ENCODE measurements around the gene TNS1. TPM values are rescaled to one million over a fixed set of nuclear protein-coding genes. Genes with fewer than 3 reads are reported as not detected.
A peak's percentile ranks its signal among the peaks of the same experiment; 100 is the strongest.

Gene TNS1
- total RNA-seq, 1 donor from 2014 or later: 505 TPM

GRCh38 chr2:217927601-217928323 is 75.0 kb downstream of the TNS1 start:
- H3K27ac ChIP-seq: peak overlapping the region; percentile 93
- no peaks in the 10 kb centered on the region for H3K9me3 ChIP-seq
- no peak overlapping the region for H3K4me3 ChIP-seq
- H3K36me3 ChIP-seq: peaks cover 13% of the 10 kb centered on the region
- DNase-seq: peak; percentile 66
- TF ChIP-seq CTCF (IDR thresholded peaks at IDR 0.05): no peak
- intact Hi-C loops (cut with DNase I): no loop called here
- ATAC-seq: no peak
- no peaks in the 10 kb centered on the region for H3K27me3 ChIP-seq (ENCODE audit: low read depth)
- H3K4me1 ChIP-seq: peaks cover 100% of the 10 kb centered on the region

- Histone ChIP-seq H3K4me1 (peaks cover 100% of the 10 kb centered on the region), H3K27me3 (ENCODE audit: low read depth) (no peaks in the 10 kb centered on the region), H3K4me3 (no peak overlapping the region), H3K36me3 (peaks cover 7% of the 10 kb centered on the region), H3K9me3 (no peaks in the 10 kb centered on the region), H3K27ac (peak overlapping the region; percentile 93)
- DNase-seq (no peak), ATAC-seq (no peak)
- TF ChIP-seq CTCF (IDR thresholded peaks at IDR 0.05): no peak
- intact Hi-C loops (cut with DNase I): no loop called here
Measured at GRCh38 chr2:217926801-217927200, 76.0 kb downstream of the TNS1 start.

GRCh38 chr2:217924346-217924901 is 78.4 kb downstream of the TNS1 start:
- no peak for ATAC-seq
- intact Hi-C loops (cut with DNase I): no loop called here
- Histone ChIP-seq H3K36me3 (peaks cover 16% of the 10 kb centered on the region), H3K27ac (peak overlapping the region; percentile 84), H3K27me3 (ENCODE audit: low read depth) (no peaks in the 10 kb centered on the region), H3K9me3 (no peaks in the 10 kb centered on the region), H3K4me3 (no peak overlapping the region), H3K4me1 (peaks cover 100% of the 10 kb centered on the region)
- no peak for TF ChIP-seq CTCF (IDR thresholded peaks at IDR 0.05)
- no peak for DNase-seq

GRCh38 chr2:217923007-217923686 is 79.6 kb downstream of the TNS1 start:
- Histone ChIP-seq H3K4me3 (peak overlapping the region; percentile 1), H3K9me3 (no peaks in the 10 kb centered on the region), H3K4me1 (peaks cover 100% of the 10 kb centered on the region), H3K27me3 (ENCODE audit: low read depth) (no peaks in the 10 kb centered on the region), H3K36me3 (peaks cover 29% of the 10 kb centered on the region), H3K27ac (peak overlapping the region; percentile 84)
- no peak for TF ChIP-seq CTCF (IDR thresholded peaks at IDR 0.05)
- intact Hi-C loops (cut with DNase I): no loop called here
- no peak for DNase-seq
- peak; percentile 3 to 34 for ATAC-seq

GRCh38 chr2:217922101-217923006 is 80.4 kb downstream of the TNS1 start:
- DNase-seq (no peak), ATAC-seq (peak; percentile 46 to 57)
- no peaks in the 10 kb centered on the region for H3K9me3 ChIP-seq
- H3K36me3 ChIP-seq: peaks cover 36% of the 10 kb centered on the region
- H3K27me3 ChIP-seq (ENCODE audit: low read depth): no peaks in the 10 kb centered on the region
- peaks cover 100% of the 10 kb centered on the region for H3K4me1 ChIP-seq
- intact Hi-C loops (cut with DNase I): no loop called here
- peak; percentile 42 for TF ChIP-seq CTCF (IDR thresholded peaks at IDR 0.05)
- H3K27ac ChIP-seq: peak overlapping the region; percentile 84
- peak overlapping the region; percentile 1 for H3K4me3 ChIP-seq
